IMR-90 (cell line): ENCODE results near the gene ZCCHC3. TPM values are rescaled to one million over a fixed set of nuclear protein-coding genes. Genes with fewer than 3 reads are reported as not detected.

Experiments
- ATAC-seq: fragments of 200-7000 bp; cut with Tn5 transposase; 2 replicates; pipeline ENCODE4 v1.9.1; 2020; ENCODE audit warnings: low read depth, mild to moderate bottlenecking, moderate library complexity
- BruUV-seq: library from RNA; stranded (reverse); fragments of 400-500 nt; replicated peaks from 2 replicates; lab custom pipeline; 2021; lab: Mats Ljungman, UMichigan
- CTCF ChIA-PET: fragments of 300-600 bp; formaldehyde crosslinking; extraction: SDS; loops from one replicate; lab custom pipeline; 2021; ENCODE audit warnings: antibody characterized with exemption; lab: Yijun Ruan, JAX
- POLR2A ChIA-PET: fragments of 300-600 bp; sonication (Branson Sonifier 250); formaldehyde crosslinking; loops from one replicate; lab custom pipeline; 2022; ENCODE audit warnings: antibody characterized with exemption; ENCODE audit not compliant: unreplicated experiment; lab: Charles Lee
- DNase-seq: peaks from one replicate; pipeline ENCODE4 v3.0.0; 2013
- H2AFZ ChIP-seq: replicated peaks from 2 replicates; pipeline ENCODE3; 2013; ENCODE audit warnings: low read length, mild to moderate bottlenecking; ENCODE audit not compliant: poor library complexity
- H2AK5ac ChIP-seq: 2 replicates; pipeline ENCODE4 v1.6.1; 2013; ENCODE audit warnings: low read depth, low read length, inconsistent platforms
- H2AK9ac ChIP-seq: replicated peaks from 2 replicates; pipeline ENCODE3; 2013; ENCODE audit warnings: mild to moderate bottlenecking, low read depth, low read length, moderate library complexity; ENCODE audit not compliant: poor library complexity
- H2BK120ac ChIP-seq: 2 replicates; pipeline ENCODE4 v1.6.1; 2013; ENCODE audit warnings: low read depth, low read length, inconsistent platforms
- H2BK15ac ChIP-seq: 3 replicates; pipeline ENCODE4 v1.6.1; 2013; ENCODE audit warnings: low read depth, low read length, inconsistent platforms
- H2BK20ac ChIP-seq: 2 replicates; pipeline ENCODE4 v1.6.1; 2013; ENCODE audit warnings: low read depth, mild to moderate bottlenecking, inconsistent platforms, low read length, moderate library complexity
- H2BK5ac ChIP-seq: 2 replicates; pipeline ENCODE4 v1.6.1; 2013; ENCODE audit warnings: mild to moderate bottlenecking, low read depth, low read length, inconsistent platforms; ENCODE audit not compliant: poor library complexity, severe bottlenecking
- H3K14ac ChIP-seq: replicated peaks from 2 replicates; pipeline ENCODE4 v1.6.1; 2013; ENCODE audit warnings: low read depth, low read length, inconsistent platforms
- H3K18ac ChIP-seq: 2 replicates; pipeline ENCODE4 v1.6.1; 2013; ENCODE audit warnings: low read depth, low read length, control low read depth
- H3K23ac ChIP-seq: 2 replicates; pipeline ENCODE4 v1.6.1; 2013; ENCODE audit warnings: low read depth, low read length, inconsistent platforms
- H3K27ac ChIP-seq: 2 replicates; pipeline ENCODE4 v1.5.1; 2013; ENCODE audit warnings: mild to moderate bottlenecking, control low read depth, low read length; ENCODE audit not compliant: insufficient read depth
- H3K27me3 ChIP-seq: 2 replicates; pipeline ENCODE4 v1.6.1; 2013; ENCODE audit warnings: low read length; ENCODE audit not compliant: control insufficient read depth, insufficient read depth
- H3K36me3 ChIP-seq: 2 replicates; pipeline ENCODE4 v1.6.1; 2013; ENCODE audit warnings: low read length, mixed read lengths; ENCODE audit not compliant: control insufficient read depth, insufficient read depth
- H3K4ac ChIP-seq: 2 replicates; pipeline ENCODE4 v1.6.1; 2013; ENCODE audit warnings: low read depth, low read length, inconsistent platforms
- H3K4me1 ChIP-seq: 2 replicates; pipeline ENCODE4 v1.6.1; 2013; ENCODE audit warnings: low read length, mixed read lengths; ENCODE audit not compliant: control insufficient read depth, insufficient read depth
- H3K4me2 ChIP-seq: 2 replicates; pipeline ENCODE4 v1.6.1; 2013; ENCODE audit warnings: low read depth, mild to moderate bottlenecking, control low read depth, low read length, moderate library complexity
- H3K4me3 ChIP-seq: 2 replicates; pipeline ENCODE4 v1.5.1; 2013; ENCODE audit warnings: low read depth, mild to moderate bottlenecking, control low read depth, low read length, moderate library complexity; ENCODE audit not compliant: insufficient read depth
- H3K56ac ChIP-seq: 2 replicates; pipeline ENCODE4 v1.6.1; 2013; ENCODE audit warnings: low read length, inconsistent platforms; ENCODE audit not compliant: insufficient read depth; ENCODE audit errors: extremely low read depth
- H3K79me1 ChIP-seq, 2 experiments: 2 replicates each; pipeline ENCODE4 v1.6.1; 2013; ENCODE audit warnings: low read length in 2 of 2, inconsistent platforms in 1 of 2, low read depth in 1 of 2
- H3K9ac ChIP-seq: 2 replicates; pipeline ENCODE4 v1.6.1; 2013; ENCODE audit warnings: low read depth, low read length, control low read depth
- H3K9me1 ChIP-seq: 2 replicates; pipeline ENCODE4 v1.6.1; 2013; ENCODE audit warnings: low read length, inconsistent platforms; ENCODE audit not compliant: insufficient read depth
- H3K9me3 ChIP-seq: 2 replicates; pipeline ENCODE4 v1.6.1; 2013; ENCODE audit warnings: low read length; ENCODE audit not compliant: control insufficient read depth, insufficient read depth
- H4K20me1 ChIP-seq: 2 replicates; pipeline ENCODE4 v1.6.1; 2013; ENCODE audit warnings: low read length, inconsistent platforms; ENCODE audit not compliant: insufficient read depth
- H4K5ac ChIP-seq: 2 replicates; pipeline ENCODE4 v1.6.1; 2013; ENCODE audit warnings: mild to moderate bottlenecking, low read depth, low read length, control low read depth
- H4K8ac ChIP-seq, 2 experiments: 2 replicates each; pipeline ENCODE4 v1.6.1; 2013; ENCODE audit warnings: low read depth in 2 of 2, low read length in 2 of 2, control low read depth in 1 of 2, inconsistent platforms in 1 of 2
- H4K91ac ChIP-seq: 2 replicates; pipeline ENCODE4 v1.6.1; 2013; ENCODE audit warnings: low read depth, low read length, inconsistent platforms; ENCODE audit not compliant: insufficient read depth
- BHLHE40 ChIP-seq: fragments of 150-350 bp; IDR thresholded peaks from 2 replicates; pipeline ENCODE4 v1.6.1; 2016; ENCODE audit warnings: mild to moderate bottlenecking, low read depth, low read length
- MAZ ChIP-seq: IDR thresholded peaks from 2 replicates; pipeline ENCODE4 v1.6.1; 2012; ENCODE audit warnings: low read depth, mild to moderate bottlenecking, low read length, improper control_type of control experiment, moderate library complexity, borderline replicate concordance
- MXI1 ChIP-seq: IDR thresholded peaks from 2 replicates; pipeline ENCODE4 v1.6.1; 2012; ENCODE audit warnings: low read depth, mild to moderate bottlenecking, low read length, moderate library complexity, borderline replicate concordance
- NFE2L2 ChIP-seq: fragments of 150-350 bp; IDR thresholded peaks from 2 replicates; pipeline ENCODE4 v1.6.1; 2016; ENCODE audit warnings: low read depth, mild to moderate bottlenecking, low read length
- POLR2A ChIP-seq: IDR thresholded peaks from 2 replicates; pipeline ENCODE4 v1.6.1; 2012; ENCODE audit warnings: mild to moderate bottlenecking, low read depth, low read length
- RAD21 ChIP-seq: IDR thresholded peaks from 2 replicates; pipeline ENCODE4 v1.6.1; 2012; ENCODE audit warnings: low read length, improper control_type of control experiment
- RFX5 ChIP-seq: IDR thresholded peaks from 2 replicates; pipeline ENCODE4 v1.8.0; 2012; ENCODE audit warnings: low read depth, mild to moderate bottlenecking, low read length, moderate library complexity
- SMC3 ChIP-seq: fragments of 150-350 bp; IDR thresholded peaks from 2 replicates; pipeline ENCODE4 v1.6.1; 2016; ENCODE audit warnings: low read depth, mild to moderate bottlenecking, antibody characterized with exemption, low read length, moderate library complexity
- WGBS, 2 experiments: methylation state at CpG; one replicate each; pipeline versions ENCODE4 v1.1.5 to v1.1.7; 2013; ENCODE audit warnings: missing lambda C conversion rate in 2 of 2; ENCODE audit not compliant: insufficient read length in 1 of 2; ENCODE audit errors: extremely low coverage in 2 of 2; 5-methylcytosine and 5-hydroxymethylcytosine counted together
- dilution Hi-C: fragments of 300-500 bp; cut with HindIII; formaldehyde crosslinking; loops from one replicate; pipeline ENCODE4 v1.14.3; 2018; ENCODE audit warnings: low sequenced_read_pairs; ENCODE audit not compliant: unreplicated experiment
- in situ Hi-C: fragments of 300-500 bp; cut with MboI; formaldehyde crosslinking; loops from 3 replicates; pipeline ENCODE4 v1.14.3; 2019; ENCODE audit warnings: low sequenced_read_pairs, inconsistent platforms, mixed read lengths
- intact Hi-C: fragments of 100-400 bp; cut with micrococcal nuclease; formaldehyde crosslinking; loops from 2 replicates; pipeline ENCODE4 v1.10.0; 2022
- polyA plus RNA-seq, 3 experiments: library from polyadenylated mRNA; depleted of rRNA; stranded (reverse); fragments of >200 nt; gene quantifications; 2 replicates each; pipeline ENCODE4 v1.2.3, GENCODE V29; 2012; ENCODE audit warnings: low replicate concordance in 1 of 3
- total RNA-seq: library from RNA; depleted of rRNA; stranded (reverse); fragments of >200 nt; gene quantifications from 2 replicates; pipeline ENCODE4 v1.2.3, GENCODE V29; 2012
- TF ChIP-seq, protein P1 (sequence below): fragments of 150-350 bp; IDR thresholded peaks from 2 replicates; pipeline ENCODE4 v1.6.1; 2017; ENCODE audit warnings: mild to moderate bottlenecking, antibody characterized with exemption, low read length, low read depth
- TF ChIP-seq, protein P2 (sequence below): fragments of 150-350 bp; IDR thresholded peaks from 2 replicates; pipeline ENCODE4 v1.6.1; 2016; ENCODE audit warnings: low read depth, mild to moderate bottlenecking, low read length, moderate library complexity, borderline replicate concordance
- TF ChIP-seq, protein P3 (sequence below): conservative IDR thresholded peaks from 2 replicates; pipeline ENCODE4 v1.5.1; 2012; ENCODE audit warnings: mild to moderate bottlenecking, low read depth, low read length, improper control_type of control experiment

The ZCCHC3 gene
- total and polyA plus RNA-seq, 2 of the 4 experiments (the other 2 are of a cell fraction), result 8.2 to 10.9 TPM

DNA sequence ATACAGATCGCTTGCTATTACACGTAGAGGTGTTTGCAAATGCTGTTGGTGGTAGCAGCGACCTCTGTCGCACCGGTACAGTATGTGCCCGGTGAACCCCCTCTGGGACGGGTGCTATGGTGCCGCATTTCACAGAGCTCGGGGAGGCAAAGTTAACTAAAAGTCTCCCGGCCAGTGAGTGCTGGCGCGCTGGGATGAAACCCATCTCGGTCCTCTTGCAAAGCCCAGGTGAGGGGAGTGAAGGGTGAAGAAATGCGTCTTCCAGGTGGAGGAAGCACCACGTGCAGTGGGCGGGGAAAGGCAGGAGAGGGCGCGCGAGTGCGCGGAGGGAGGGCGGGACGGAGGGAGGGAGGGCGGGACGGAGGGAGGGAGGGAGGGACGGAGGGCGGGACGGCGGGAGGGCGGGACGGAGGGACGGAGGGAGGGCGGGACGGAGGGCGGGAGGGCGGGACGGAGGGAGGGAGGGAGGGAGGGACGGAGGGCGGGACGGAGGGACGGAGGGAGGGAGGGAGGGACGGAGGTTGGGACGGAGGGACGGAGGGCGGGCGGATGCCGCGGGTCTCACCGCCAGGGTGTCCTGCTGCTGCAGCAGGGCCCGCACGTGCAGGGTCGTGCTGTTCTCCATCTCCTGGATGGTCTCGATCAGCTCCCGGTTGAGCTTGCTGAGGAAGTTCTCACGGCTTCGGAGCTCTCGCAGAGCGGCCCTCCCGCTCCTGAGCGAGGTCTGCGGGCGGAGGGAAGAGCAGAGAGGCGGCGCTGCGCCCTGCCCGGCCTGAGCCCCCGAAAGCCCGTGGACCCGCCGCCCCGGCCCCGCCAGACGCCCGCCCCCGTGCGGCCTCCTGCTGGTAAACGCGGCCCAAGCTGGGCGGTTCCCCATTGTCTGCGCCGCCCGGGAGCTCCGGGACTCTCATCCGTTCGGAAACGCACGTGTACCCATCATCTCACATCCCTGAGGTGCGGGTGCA is 18.5 kb upstream of the ZCCHC3 start:
- ATAC-seq (no peak), DNase-seq (no peak)
- H4K5ac ChIP-seq, result no peak overlapping the region
- H2AK9ac ChIP-seq, result no peak overlapping the region
- in situ Hi-C loops (no loop called here), dilution Hi-C loops (no loop called here), intact Hi-C loops (no loop called here)
- POLR2A ChIA-PET, result no interaction called here
- no peak overlapping the region for H2AFZ ChIP-seq
- H2BK20ac ChIP-seq, result no peak overlapping the region
- CTCF ChIA-PET, result no interaction called here
- H3K4me2 ChIP-seq, result no peak overlapping the region
- no peaks in the 10 kb centered on the region for H3K4me1 ChIP-seq
- H4K91ac ChIP-seq, result no peak overlapping the region
- no peaks in the 10 kb centered on the region for H3K9me3 ChIP-seq
- no peak overlapping the region for H3K9ac ChIP-seq
- no peak overlapping the region for H2AK5ac ChIP-seq
- H3K23ac ChIP-seq, result no peak overlapping the region
- no peaks in the 10 kb centered on the region for H3K79me1 ChIP-seq
- H2BK120ac ChIP-seq, result no peak overlapping the region
- no TSS peak for BruUV-seq
- H3K4ac ChIP-seq, result no peak overlapping the region
- H3K14ac ChIP-seq, result no peak overlapping the region
- H3K27me3 ChIP-seq, result no peaks in the 10 kb centered on the region
- H2BK15ac ChIP-seq, result no peak overlapping the region
- H2BK5ac ChIP-seq, result no peak overlapping the region
- no peak overlapping the region for H3K56ac ChIP-seq
- H4K8ac ChIP-seq, result no peak overlapping the region
- TF ChIP-seq BHLHE40 (no peak), POLR2A (no peak), MXI1 (no peak), SMC3 (no peak), RAD21 (no peak), RFX5 (no peak), NFE2L2 (no peak), MAZ (no peak)
- TF ChIP-seq, protein P1, sequence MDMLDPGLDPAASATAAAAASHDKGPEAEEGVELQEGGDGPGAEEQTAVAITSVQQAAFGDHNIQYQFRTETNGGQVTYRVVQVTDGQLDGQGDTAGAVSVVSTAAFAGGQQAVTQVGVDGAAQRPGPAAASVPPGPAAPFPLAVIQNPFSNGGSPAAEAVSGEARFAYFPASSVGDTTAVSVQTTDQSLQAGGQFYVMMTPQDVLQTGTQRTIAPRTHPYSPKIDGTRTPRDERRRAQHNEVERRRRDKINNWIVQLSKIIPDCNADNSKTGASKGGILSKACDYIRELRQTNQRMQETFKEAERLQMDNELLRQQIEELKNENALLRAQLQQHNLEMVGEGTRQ, result no peak
- TF ChIP-seq, protein P2, sequence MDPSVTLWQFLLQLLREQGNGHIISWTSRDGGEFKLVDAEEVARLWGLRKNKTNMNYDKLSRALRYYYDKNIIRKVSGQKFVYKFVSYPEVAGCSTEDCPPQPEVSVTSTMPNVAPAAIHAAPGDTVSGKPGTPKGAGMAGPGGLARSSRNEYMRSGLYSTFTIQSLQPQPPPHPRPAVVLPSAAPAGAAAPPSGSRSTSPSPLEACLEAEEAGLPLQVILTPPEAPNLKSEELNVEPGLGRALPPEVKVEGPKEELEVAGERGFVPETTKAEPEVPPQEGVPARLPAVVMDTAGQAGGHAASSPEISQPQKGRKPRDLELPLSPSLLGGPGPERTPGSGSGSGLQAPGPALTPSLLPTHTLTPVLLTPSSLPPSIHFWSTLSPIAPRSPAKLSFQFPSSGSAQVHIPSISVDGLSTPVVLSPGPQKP, result no peak
- TF ChIP-seq, protein P3, sequence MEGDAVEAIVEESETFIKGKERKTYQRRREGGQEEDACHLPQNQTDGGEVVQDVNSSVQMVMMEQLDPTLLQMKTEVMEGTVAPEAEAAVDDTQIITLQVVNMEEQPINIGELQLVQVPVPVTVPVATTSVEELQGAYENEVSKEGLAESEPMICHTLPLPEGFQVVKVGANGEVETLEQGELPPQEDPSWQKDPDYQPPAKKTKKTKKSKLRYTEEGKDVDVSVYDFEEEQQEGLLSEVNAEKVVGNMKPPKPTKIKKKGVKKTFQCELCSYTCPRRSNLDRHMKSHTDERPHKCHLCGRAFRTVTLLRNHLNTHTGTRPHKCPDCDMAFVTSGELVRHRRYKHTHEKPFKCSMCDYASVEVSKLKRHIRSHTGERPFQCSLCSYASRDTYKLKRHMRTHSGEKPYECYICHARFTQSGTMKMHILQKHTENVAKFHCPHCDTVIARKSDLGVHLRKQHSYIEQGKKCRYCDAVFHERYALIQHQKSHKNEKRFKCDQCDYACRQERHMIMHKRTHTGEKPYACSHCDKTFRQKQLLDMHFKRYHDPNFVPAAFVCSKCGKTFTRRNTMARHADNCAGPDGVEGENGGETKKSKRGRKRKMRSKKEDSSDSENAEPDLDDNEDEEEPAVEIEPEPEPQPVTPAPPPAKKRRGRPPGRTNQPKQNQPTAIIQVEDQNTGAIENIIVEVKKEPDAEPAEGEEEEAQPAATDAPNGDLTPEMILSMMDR, result no peak
- H3K18ac ChIP-seq, result no peak overlapping the region
- WGBS, 2 experiments, result 84% methylated on average over 27 of the region's 88 CpGs; no CpG with 5 or more reads in 1 of the 2 experiments
- no peak overlapping the region for H3K4me3 ChIP-seq
- H3K27ac ChIP-seq, result no peak overlapping the region
- peaks cover 40% of the 10 kb centered on the region for H3K36me3 ChIP-seq
- H4K20me1 ChIP-seq, result no peaks in the 10 kb centered on the region
- no peaks in the 10 kb centered on the region for H3K9me1 ChIP-seq
